ENCODE data around the gene RBM22.

Gene RBM22

GRCh38 chr5:150674341-150674821 lies 26.5 kb downstream of the RBM22 start:
- H3K4me3 ChIP-seq (ENCODE audit: low read depth, low read length), result no peak overlapping the region
- no peak for DNase-seq (ENCODE audit: low read depth)

GRCh38 chr5:150672884-150673275 lies 28.0 kb downstream of the RBM22 start:
- no peak for DNase-seq (ENCODE audit: low read depth)
- H3K4me3 ChIP-seq (ENCODE audit: low read depth, low read length), result peak overlapping the region; percentile 49

- no peak for DNase-seq (ENCODE audit: low read depth)
- peak overlapping the region; percentile 49 for H3K4me3 ChIP-seq (ENCODE audit: low read depth, low read length)
These were observed 28.5 kb downstream of the RBM22 start for GRCh38 chr5:150672237-150672883.

- H3K4me3 ChIP-seq (ENCODE audit: low read depth, low read length), result peak overlapping the region; percentile 49
- no peak for DNase-seq (ENCODE audit: low read depth)
These were observed 29.2 kb downstream of the RBM22 start for GRCh38 chr5:150671509-150672236.

- DNase-seq (ENCODE audit: low read depth), result no peak
- H3K4me3 ChIP-seq (ENCODE audit: low read depth, low read length), result no peak overlapping the region
These were observed 29.9 kb downstream of the RBM22 start for GRCh38 chr5:150670948-150671310.

GRCh38 chr5:150670275-150670947 lies 30.5 kb downstream of the RBM22 start:
- no peak for DNase-seq (ENCODE audit: low read depth)
- no peak overlapping the region for H3K4me3 ChIP-seq (ENCODE audit: low read depth, low read length)

GRCh38 chr5:150665044-150665443 lies 35.8 kb downstream of the RBM22 start:
- no peak for DNase-seq (ENCODE audit: low read depth)
- H3K4me3 ChIP-seq (ENCODE audit: low read depth, low read length), result no peak overlapping the region

- DNase-seq (ENCODE audit: low read depth), result no peak
These were observed 36.9 kb downstream of the RBM22 start for GRCh38 chr5:150663936-150664335.

GRCh38 chr5:150662731-150663516 lies 37.9 kb downstream of the RBM22 start:
- no peak for DNase-seq (ENCODE audit: low read depth)
- no peak overlapping the region for H3K4me3 ChIP-seq (ENCODE audit: low read depth, low read length)

More at GRCh38 chr5:150663936-150664335, 36.9 kb downstream of the RBM22 start:
- no peak overlapping the region for H3K4me3 ChIP-seq (ENCODE audit: low read depth, low read length)

GRCh38 chr5:150661821-150662596 lies 38.9 kb downstream of the RBM22 start:
- no peak overlapping the region for H3K4me3 ChIP-seq (ENCODE audit: low read depth, low read length)
- no peak for DNase-seq (ENCODE audit: low read depth)

GRCh38 chr5:150661086-150661485 lies 39.8 kb downstream of the RBM22 start, which contains the start of gene MYOZ3:
Gene MYOZ3 (plus strand): TSS chr5:150661251. CDS start chr5:150662942, 1,691 bp downstream.
- DNase-seq (ENCODE audit: low read depth), result no peak
- H3K4me3 ChIP-seq (ENCODE audit: low read depth, low read length), result no peak within 1 kb of the TSS

GRCh38 chr5:150660108-150660831 lies 40.6 kb downstream of the RBM22 start:
- no peak overlapping the region for H3K4me3 ChIP-seq (ENCODE audit: low read depth, low read length)
- DNase-seq (ENCODE audit: low read depth), result no peak

GRCh38 chr5:150659360-150660107 lies 41.3 kb downstream of the RBM22 start:
- no peak overlapping the region for H3K4me3 ChIP-seq (ENCODE audit: low read depth, low read length)
- DNase-seq (ENCODE audit: low read depth), result no peak

- H3K4me3 ChIP-seq (ENCODE audit: low read depth, low read length), result no peak overlapping the region
- no peak for DNase-seq (ENCODE audit: low read depth)
These were observed 42.1 kb downstream of the RBM22 start for GRCh38 chr5:150658699-150659265.

- DNase-seq (ENCODE audit: low read depth), result no peak
- H3K4me3 ChIP-seq (ENCODE audit: low read depth, low read length), result no peak overlapping the region
These were observed 42.7 kb downstream of the RBM22 start for GRCh38 chr5:150658121-150658520.

GRCh38 chr5:150656191-150657132 lies 44.4 kb downstream of the RBM22 start:
- DNase-seq (ENCODE audit: low read depth), result no peak
- H3K4me3 ChIP-seq (ENCODE audit: low read depth, low read length), result peak overlapping the region; percentile 53
